KMS-11 (cell line): ENCODE measurements around the gene MX2.

Experiments
- H2AFZ ChIP-seq: fragments of 200-600 bp; sonication (generic); 2 replicates; pipeline ENCODE4 v1.6.1; 2016; ENCODE audit warnings: antibody characterized with exemption, mixed run types, low read depth
- H3K27ac ChIP-seq: fragments of 200-600 bp; sonication (generic); 2 replicates; pipeline ENCODE4 v1.6.1; 2016; ENCODE audit warnings: mild to moderate bottlenecking, mixed run types
- H3K27me3 ChIP-seq: fragments of 200-600 bp; sonication (generic); 2 replicates; pipeline ENCODE4 v1.6.1; 2017; ENCODE audit warnings: mild to moderate bottlenecking, low read depth, mixed run types, moderate library complexity; ENCODE audit not compliant: insufficient read depth
- H3K36me3 ChIP-seq: fragments of 200-600 bp; sonication (generic); 2 replicates; pipeline ENCODE4 v1.6.1; 2017; ENCODE audit warnings: mild to moderate bottlenecking, mixed run types; ENCODE audit not compliant: insufficient read depth
- H3K4me1 ChIP-seq: fragments of 200-600 bp; sonication (generic); 2 replicates; pipeline ENCODE4 v1.6.1; 2016; ENCODE audit warnings: mild to moderate bottlenecking, low read depth, mixed run types; ENCODE audit not compliant: poor library complexity, severe bottlenecking
- H3K4me2 ChIP-seq: fragments of 200-600 bp; sonication (generic); 2 replicates; pipeline ENCODE4 v1.7.0; 2016; ENCODE audit warnings: mild to moderate bottlenecking, mixed run types
- H3K4me3 ChIP-seq: fragments of 200-600 bp; sonication (generic); IDR thresholded peaks from 2 replicates; pipeline ENCODE4 v1.6.1; 2017; ENCODE audit warnings: low read depth, low read length, mixed read lengths; ENCODE audit not compliant: insufficient read depth
- H3K79me2 ChIP-seq: fragments of 200-600 bp; sonication (generic); 2 replicates; pipeline ENCODE4 v1.6.1; 2016; ENCODE audit warnings: low read depth, mixed run types; ENCODE audit not compliant: insufficient read depth
- H3K9ac ChIP-seq: fragments of 200-600 bp; sonication (generic); 2 replicates; pipeline ENCODE4 v1.6.1; 2016; ENCODE audit warnings: mild to moderate bottlenecking, mixed run types
- H4K20me1 ChIP-seq: fragments of 200-600 bp; sonication (generic); 2 replicates; pipeline ENCODE4 v1.6.1; 2016; ENCODE audit warnings: mild to moderate bottlenecking, mixed run types; ENCODE audit not compliant: insufficient read depth
- TF ChIP-seq, protein P1 (sequence below): fragments of 200-600 bp; sonication (generic); conservative IDR thresholded peaks from 2 replicates; pipeline ENCODE4 v1.6.1; 2017; ENCODE audit warnings: low read depth, mild to moderate bottlenecking, antibody characterized with exemption, low read length, moderate library complexity, mixed read lengths

MX2 gene

DNA sequence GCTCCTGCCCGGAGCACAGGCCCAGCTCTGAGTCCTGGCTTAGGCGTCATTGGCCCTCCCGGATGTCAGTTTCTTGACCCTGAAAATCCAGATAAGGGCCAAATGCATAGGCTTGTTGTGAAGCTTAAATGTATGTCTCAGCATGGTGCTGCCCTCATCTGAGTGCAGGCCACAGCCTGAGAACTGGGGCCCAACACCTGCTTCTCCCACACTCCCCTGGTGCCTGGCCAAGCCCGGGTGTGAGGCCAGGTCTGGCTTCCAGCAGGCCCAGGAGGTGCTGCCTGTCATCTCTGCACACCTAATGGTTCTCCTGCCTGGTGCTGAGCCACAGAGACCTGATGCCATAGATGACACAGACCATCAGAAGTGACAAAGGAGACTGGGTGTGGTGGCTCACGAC lies 14.0 kb downstream of the MX2 start:
- H2AFZ ChIP-seq = no peak overlapping the region
- no peaks in the 10 kb centered on the region for H3K79me2 ChIP-seq
- no peak overlapping the region for H3K27ac ChIP-seq
- no peaks in the 10 kb centered on the region for H3K36me3 ChIP-seq
- no peaks in the 10 kb centered on the region for H4K20me1 ChIP-seq
- no peak overlapping the region for H3K4me3 ChIP-seq
- TF ChIP-seq, protein P1, sequence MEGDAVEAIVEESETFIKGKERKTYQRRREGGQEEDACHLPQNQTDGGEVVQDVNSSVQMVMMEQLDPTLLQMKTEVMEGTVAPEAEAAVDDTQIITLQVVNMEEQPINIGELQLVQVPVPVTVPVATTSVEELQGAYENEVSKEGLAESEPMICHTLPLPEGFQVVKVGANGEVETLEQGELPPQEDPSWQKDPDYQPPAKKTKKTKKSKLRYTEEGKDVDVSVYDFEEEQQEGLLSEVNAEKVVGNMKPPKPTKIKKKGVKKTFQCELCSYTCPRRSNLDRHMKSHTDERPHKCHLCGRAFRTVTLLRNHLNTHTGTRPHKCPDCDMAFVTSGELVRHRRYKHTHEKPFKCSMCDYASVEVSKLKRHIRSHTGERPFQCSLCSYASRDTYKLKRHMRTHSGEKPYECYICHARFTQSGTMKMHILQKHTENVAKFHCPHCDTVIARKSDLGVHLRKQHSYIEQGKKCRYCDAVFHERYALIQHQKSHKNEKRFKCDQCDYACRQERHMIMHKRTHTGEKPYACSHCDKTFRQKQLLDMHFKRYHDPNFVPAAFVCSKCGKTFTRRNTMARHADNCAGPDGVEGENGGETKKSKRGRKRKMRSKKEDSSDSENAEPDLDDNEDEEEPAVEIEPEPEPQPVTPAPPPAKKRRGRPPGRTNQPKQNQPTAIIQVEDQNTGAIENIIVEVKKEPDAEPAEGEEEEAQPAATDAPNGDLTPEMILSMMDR = no peak
- H3K9ac ChIP-seq = no peak overlapping the region
- no peaks in the 10 kb centered on the region for H3K4me1 ChIP-seq
- H3K4me2 ChIP-seq = no peak overlapping the region
- H3K27me3 ChIP-seq = no peaks in the 10 kb centered on the region

DNA sequence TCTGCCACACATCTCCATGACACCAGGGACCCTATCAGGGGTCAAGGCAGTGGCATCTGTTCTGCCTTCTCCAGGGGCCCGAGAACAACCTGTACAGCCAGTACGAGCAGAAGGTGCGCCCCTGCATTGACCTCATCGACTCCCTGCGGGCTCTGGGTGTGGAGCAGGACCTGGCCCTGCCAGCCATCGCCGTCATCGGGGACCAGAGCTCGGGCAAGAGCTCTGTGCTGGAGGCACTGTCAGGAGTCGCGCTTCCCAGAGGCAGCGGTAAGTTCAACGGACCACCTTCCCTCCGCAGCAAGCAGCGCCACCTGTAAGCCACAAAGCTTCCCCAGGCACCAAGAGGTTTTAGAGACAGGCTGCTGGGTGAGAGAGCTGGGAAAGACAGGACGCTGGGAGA lies 15.9 kb downstream of the MX2 start:
- H3K4me1 ChIP-seq = no peaks in the 10 kb centered on the region
- H3K79me2 ChIP-seq = no peaks in the 10 kb centered on the region
- no peaks in the 10 kb centered on the region for H3K36me3 ChIP-seq
- TF ChIP-seq, protein P1 = no peak
- H3K27ac ChIP-seq = no peak overlapping the region
- H4K20me1 ChIP-seq = no peaks in the 10 kb centered on the region
- no peak overlapping the region for H2AFZ ChIP-seq
- no peaks in the 10 kb centered on the region for H3K27me3 ChIP-seq
- no peak overlapping the region for H3K4me3 ChIP-seq
- no peak overlapping the region for H3K9ac ChIP-seq
- H3K4me2 ChIP-seq = no peak overlapping the region

DNA sequence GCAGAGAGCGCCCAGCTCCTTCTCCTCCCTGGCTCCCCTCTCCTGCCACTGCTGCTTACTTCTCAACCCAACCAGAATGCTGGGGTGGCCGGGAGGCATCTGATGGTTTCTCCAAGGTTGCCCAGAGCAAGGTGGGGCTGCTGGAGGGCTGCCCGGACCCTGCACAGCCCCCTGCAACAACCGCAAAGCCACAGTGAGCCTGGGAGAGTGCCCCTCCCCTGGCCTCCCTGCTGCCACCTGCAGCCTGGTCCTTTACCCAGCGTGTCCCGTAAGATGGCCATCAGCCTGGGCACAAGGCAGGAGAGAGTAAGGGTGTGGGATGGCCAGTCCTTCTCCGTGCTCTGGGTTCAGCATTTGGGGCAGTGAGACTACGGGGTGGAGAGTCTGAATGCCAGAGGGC lies 17.0 kb downstream of the MX2 start:
- no peaks in the 10 kb centered on the region for H3K79me2 ChIP-seq
- no peak overlapping the region for H3K9ac ChIP-seq
- H3K27ac ChIP-seq = no peak overlapping the region
- H3K4me1 ChIP-seq = no peaks in the 10 kb centered on the region
- no peak overlapping the region for H3K4me3 ChIP-seq
- TF ChIP-seq, protein P1 = no peak
- no peaks in the 10 kb centered on the region for H3K36me3 ChIP-seq
- no peaks in the 10 kb centered on the region for H4K20me1 ChIP-seq
- no peaks in the 10 kb centered on the region for H3K27me3 ChIP-seq
- H2AFZ ChIP-seq = no peak overlapping the region; the same call in 1 of the 2 replicates
- no peak overlapping the region for H3K4me2 ChIP-seq

DNA sequence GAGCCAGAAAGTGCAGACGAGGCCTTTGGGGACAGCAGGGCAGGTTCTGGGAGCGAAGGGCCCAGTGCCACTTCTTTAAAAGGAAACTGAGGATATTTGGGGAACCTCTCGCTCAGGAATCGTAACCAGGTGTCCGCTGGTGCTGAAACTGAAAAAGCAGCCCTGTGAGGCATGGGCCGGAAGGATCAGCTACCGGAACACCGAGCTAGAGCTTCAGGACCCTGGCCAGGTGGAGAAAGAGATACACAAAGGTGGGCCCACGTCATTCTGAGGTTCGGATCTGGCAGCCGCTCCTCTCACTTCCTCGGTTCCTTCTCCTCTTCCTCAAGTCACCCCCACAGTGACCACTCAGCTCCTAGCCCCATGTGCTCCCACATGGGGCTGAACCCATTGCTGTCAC lies 18.1 kb downstream of the MX2 start:
- TF ChIP-seq, protein P1 = no peak
- Histone ChIP-seq H3K4me2 (no peak overlapping the region), H3K4me3 (no peak overlapping the region), H3K27me3 (no peaks in the 10 kb centered on the region), H4K20me1 (no peaks in the 10 kb centered on the region), H3K4me1 (no peaks in the 10 kb centered on the region), H3K27ac (no peak overlapping the region), H3K79me2 (no peaks in the 10 kb centered on the region), H2AFZ (no peak overlapping the region), H3K9ac (no peak overlapping the region), H3K36me3 (no peaks in the 10 kb centered on the region)
